PC-3 (cell line): ENCODE data around the gene AKAP7.

ENCODE experiments used
- CTCF ChIP-seq: fragments of 300-600 bp; sonication (generic); conservative IDR thresholded peaks from 2 replicates; pipeline ENCODE4 v1.5.1; 2017; ENCODE audit warnings: antibody characterized with exemption, low read depth, mild to moderate bottlenecking, low read length
- EZH2 ChIP-seq: fragments of 300-600 bp; sonication (generic); IDR thresholded peaks from one replicate; pipeline ENCODE4 v1.6.1; 2017; ENCODE audit warnings: antibody characterized with exemption, mild to moderate bottlenecking, low read length; ENCODE audit not compliant: unreplicated experiment

GRCh38 chr6:131257104-131257503 lies 121.8 kb downstream of the AKAP7 start:
- no peak for TF ChIP-seq CTCF
- TF ChIP-seq EZH2 = no peak
